A204.1 (cell line): ENCODE data around the gene MMP21.
A peak's percentile ranks its signal among the peaks of the same experiment; 100 is the strongest.

Experiments
- FAIRE-seq: peaks from 2 replicates; lab custom pipeline; 2012; peaks lifted over from hg19 to GRCh38; lab: Jason Lieb, UNC

MMP21 gene

DNA sequence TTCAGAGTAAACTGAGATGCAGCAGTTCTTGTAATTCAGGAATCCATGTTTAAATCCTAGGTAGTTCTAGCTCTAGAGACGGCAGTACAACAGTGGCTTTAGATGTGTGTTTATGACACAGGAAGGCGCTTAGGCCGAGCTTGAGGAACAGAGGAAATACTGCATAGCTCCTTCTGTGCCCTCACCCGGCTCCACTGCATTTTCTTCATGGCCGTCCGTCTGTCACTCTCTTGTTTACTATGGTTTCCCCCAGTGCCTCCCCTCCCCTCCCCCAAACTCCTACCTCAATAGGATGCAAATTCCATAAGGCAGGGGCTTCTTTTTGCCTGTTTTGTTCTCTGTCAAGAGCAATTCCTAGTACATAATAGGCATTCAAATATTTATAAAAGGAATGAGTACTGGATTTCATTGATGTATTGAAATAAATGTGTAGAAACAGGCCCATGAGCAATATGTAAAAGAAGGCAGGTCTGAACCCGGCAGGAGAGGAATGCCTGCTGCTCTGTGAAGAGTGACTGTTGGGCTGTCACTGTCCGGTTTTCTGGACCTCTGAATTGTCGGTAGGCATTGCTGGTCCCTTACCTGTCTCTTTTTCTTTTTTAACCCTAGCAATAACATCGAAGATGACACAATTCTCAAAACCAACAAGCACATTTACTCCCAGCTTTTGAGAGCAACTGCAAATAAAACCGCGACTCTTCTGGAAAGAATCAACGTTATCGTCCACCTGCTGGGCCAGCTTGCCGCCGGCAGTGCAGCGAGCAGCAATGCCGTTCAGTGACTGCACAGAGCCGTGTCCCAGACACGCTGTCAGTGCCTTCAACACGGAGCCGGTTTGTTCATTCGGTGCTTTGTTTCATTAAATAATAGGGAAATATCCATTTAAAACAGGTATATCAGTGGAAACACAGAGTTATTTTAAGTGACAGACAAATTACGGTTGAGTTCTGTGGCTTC lies 12.7 kb downstream of the MMP21 start:
- FAIRE-seq = no peak

DNA sequence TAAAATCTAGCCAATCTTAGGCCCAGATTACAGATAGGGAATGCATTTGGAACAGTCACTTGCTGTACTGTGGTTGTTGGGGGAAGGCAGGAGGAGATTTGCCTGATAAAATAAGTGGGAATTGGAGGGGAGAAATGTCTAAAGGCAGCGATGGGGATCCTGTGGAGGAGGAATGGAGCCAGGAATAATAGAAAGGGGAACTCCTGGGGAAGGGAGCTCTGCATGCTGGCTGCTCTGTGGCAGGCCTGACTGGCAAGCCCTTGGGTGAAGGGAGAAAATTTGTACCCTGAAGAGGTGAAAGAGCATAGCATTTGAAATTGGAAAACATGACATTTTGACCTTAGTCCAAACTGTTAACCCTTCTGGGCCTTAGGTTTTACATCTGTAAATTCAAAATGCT lies 13.7 kb downstream of the MMP21 start:
- no peak for FAIRE-seq

DNA sequence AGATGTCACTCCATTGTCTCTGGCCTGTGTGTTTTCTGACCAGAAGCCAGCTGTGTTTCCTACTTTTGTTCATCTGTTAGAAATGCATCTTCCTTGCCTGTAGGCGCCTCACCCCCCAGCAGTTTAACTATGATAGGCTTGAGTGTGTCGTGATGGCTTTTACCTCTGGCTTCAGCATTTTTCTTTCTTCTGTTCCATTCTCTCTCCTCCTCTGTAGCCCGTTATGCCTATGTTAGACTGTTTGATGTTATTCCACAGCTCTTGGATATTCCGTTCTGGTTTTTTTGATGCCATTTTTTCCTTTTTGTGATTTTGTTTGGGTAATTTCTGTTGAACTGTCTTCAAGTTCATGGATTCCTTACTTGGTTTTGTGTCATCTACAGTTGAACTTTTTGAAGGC lies 17.9 kb downstream of the MMP21 start:
- no peak for FAIRE-seq

DNA sequence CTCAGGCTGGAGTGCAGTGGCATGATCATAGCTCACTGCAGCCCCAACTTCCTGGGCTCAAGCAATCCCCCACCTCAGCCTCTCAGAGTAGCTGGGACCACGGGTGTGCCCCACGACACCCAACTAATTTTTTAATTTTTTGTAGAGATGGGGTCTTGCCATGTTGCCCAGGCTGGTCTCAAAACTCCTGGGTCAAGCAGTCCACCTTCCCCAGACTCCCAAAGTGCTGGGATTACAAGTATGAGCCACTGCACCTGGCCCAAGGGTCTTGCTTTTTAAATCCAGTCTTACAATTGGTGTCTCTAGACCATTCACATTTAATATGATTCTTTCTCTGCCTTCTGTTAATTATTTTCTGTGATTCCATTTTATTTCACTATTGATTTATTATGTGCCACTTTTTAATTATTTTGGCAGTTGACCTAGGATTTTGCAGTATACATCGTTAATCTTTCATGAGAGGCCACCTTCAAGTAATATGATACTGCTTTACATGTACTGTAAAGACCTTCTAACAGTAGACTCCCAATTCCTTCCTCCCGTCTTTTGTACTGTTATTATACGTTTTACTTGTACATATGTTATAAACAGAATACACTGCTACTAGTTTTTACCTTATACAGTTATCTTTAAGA lies 18.7 kb downstream of the MMP21 start:
- no peak for FAIRE-seq

DNA sequence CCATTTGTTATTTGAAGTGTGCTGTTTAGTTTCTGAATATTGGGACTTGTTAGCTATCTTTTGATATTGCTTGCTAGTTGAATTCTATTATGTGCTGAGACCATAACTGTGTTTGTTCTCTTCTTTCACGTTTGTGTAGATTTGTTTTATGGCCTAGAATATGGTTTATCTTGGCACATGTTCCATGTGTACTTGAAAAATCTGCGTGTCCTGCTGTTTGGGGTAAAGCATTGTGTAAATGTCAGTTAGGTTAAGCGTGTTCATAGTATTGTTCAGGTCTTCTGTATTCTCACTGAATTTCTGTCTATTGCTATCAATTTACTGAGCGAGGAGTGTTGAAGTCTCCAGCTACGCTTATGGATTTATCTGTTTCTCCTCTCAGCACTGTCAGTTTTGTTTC lies 19.4 kb downstream of the MMP21 start:
- no peak for FAIRE-seq

DNA sequence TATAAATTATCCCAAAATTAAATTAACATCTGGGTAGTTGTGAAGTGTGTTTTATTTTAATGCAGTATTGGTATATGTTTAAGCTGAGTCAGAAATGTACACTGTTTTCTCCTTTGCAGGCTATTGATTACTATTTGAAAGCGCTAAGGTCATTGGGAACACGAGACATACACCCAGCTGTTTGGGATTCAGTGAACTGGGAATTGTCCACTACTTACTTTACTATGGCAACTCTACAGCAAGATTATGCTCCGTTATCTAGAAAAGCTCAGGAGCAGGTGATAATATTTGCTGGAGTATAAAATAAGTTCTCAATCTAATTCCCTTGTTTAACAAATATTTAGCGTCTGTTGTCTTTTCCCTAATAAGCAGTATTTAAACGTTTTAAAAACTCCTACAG lies 28.2 kb downstream of the MMP21 start:
- FAIRE-seq = no peak

DNA sequence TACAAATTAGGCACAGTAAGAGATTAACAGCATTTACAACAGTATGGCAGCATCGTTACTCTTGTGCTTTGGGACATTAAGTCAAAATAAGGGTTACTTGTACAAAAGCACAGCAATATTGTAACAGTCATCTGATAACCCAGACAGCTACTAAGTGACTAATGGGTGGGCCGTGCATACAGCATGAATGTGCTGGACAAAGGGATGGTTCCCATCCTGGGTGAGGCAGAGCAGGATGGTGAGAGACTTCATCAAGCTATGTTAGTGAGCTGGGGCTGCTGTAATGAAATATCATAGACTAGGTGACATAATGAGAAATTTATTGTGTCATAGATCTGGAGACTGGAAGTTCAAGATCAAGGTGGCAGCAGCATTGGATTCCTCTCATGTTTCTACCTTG lies 30.7 kb downstream of the MMP21 start:
- no peak for FAIRE-seq

DNA sequence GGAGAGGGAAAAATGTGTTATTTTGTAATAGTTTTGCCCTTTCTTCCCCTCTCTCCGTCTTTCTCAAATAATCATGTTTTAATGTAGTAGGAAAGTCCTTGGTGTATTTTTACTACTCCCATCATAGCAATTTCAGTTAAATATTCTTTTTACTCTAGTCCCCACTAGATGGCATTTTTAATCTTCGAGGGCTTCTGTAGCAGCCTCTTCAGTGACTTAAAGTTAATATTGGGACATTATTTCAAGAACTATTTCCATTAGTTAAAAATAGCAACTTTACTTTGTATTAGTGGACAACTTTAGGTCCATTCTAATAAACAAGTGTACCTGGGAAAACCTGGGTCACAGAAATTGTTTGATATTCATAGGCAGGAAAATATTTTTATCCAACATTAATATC lies 33.2 kb downstream of the MMP21 start:
- peak; percentile 97 for FAIRE-seq

DNA sequence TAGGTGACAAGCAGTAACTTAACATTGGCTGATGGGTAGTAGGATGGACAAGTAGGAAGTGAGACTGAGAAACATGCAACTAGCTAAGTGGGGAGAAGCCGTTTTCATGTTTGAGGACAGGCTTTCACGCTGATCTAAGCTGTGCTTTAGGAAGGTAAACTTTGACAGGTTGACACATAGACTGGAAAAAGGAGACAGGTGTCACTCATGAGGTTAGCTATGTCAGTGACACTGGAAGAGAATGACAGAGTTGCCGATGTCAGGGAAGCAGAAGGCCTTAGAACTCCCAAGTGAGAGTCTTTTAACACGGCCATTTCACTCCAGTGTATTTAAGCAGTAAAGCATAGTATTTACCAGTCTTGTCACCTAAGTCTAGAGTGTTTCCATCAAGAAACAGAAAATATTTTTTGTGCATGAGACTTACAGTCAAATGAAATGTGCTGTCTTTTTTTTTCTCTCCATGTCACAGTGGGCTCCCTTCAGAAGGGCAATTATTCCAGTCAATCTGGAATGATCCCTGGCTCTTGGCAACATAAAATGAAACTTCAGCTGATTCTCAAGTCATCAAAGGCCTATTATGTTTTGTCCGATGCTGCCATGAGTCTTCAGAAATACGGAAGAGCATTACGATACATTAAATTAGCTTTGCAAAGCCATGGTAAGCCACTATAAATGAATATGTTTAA lies 35.5 kb downstream of the MMP21 start:
- no peak for FAIRE-seq

DNA sequence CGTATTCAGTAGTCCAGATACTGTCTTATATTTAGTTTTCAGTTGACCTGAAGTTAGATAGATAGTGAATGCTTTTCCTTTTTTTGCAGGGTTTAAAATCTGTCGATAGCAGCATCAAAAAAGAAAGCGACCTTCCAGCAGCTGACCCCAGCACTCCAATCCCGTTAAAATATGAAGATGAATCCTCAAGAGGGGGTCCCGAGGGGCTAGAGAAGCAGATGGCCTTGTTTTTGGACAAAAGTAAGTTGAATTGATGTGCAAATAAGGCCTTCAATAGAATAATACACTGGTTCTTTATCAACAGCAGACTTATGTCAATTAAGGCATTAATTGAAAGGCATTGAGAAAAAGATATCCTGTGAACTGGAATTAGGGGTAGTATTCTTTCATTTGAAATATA lies 37.4 kb downstream of the MMP21 start:
- FAIRE-seq = no peak

DNA sequence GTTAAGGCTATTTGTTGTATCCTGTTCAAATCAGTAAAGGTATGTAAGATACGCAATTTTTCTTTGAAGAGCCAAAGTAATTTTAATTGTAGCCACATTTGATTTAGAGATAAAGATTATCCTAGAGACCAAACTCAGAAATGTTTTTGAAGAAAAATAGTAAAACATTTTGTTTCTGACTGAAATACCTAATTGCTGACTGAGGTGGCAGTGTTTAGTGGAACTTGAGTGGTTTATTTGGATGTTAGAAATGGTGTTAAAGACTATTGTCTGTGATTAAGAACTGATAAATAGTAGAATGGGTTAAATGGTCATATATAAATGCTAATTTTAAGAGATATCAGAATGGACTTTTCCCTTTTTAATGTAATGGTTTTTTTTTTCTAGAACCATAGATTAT lies 40.8 kb downstream of the MMP21 start:
- peak; percentile 63 for FAIRE-seq

DNA sequence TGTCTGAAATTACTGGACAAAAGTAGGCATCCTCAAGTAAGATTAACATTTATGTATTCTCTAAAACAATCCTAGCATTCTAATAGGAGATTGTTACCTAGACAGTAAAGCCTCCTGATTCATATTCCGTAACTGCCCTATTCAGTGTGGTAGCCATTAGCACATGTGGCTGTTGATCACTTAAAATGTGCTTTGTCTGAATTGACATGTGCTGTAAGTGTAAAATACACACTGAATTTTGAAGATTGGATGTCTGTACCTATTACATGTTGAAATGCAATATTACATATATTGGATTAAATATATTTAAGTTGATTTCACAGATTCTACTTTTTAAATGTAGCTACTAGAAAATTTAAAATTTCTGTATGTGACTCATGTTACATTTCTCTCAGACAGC lies 41.5 kb downstream of the MMP21 start:
- FAIRE-seq = no peak

DNA sequence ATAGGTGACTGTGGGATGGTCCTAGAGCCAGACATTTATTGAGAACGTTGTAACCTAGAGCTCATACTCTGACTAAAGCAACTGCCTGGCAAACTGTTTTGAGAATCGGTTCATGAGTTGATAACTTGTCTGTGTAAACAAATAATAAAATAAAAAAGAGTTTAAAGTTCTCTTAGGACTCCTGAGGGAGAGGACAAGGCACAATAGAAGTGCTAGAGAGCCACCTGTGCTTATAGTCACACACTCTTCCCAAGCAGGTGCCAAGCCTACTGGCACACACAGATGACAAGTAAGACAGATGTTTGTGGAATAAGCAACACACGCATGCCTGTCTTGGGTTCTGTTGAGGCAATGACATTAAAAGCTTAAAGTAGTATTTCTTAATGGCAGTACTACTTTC lies 48.2 kb downstream of the MMP21 start:
- no peak for FAIRE-seq

DNA sequence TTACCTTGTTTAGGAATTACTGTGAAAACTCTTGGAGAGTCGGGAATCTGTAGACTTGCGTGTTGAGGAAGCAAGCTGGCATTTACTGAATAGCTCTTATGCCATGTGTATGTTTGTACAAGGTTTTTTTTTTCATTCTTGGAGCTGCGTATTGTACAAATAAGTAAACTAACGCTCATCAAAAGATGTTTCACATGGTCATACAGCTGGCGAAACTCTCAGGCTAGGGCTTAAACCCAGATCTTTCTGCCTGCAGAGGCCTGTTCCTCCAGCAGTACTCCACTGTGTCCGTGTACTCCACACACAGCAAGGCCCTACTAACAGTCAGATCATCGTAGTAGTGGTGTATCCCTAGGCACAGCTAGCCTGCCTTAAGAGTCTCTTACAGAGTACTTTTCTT lies 48.7 kb downstream of the MMP21 start:
- FAIRE-seq = no peak

DNA sequence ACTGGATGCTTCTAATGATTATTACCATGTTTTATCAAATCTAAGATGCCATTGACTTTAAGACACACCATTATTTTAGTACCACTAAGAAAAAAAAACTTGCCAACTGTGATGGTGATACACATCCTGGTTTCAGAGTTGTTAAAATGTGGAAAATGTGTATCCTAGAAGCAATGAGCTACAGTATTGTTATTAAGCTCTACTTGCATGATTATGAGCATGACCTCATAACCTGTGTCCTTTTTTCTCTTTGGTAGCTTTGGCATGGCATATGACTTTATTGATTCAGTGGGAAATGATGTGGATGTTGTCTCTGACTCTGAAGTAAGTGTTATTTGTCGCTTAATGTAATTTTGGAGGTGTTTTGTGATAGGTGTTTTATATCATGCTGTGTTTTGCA lies 52.8 kb downstream of the MMP21 start:
- FAIRE-seq = no peak

DNA sequence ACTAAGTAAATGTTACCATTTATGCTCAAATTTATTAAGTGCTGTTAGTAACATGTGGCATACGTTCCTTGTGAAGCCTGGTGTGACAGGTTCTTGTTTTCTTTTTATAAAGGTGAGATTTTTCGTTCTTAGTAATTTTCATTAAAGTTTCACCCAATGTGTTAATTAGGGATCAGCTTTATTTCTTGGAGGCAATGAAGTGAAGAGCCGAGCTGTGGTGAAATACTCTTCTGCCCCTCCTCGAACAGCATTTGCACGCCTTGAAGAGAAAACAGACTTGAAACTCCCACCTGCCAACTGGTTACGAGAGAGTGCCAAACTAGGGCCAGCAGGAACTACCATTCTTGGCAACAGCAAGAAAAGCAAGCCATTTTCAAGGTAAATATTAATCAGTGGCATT lies 54.6 kb downstream of the MMP21 start:
- FAIRE-seq = no peak

DNA sequence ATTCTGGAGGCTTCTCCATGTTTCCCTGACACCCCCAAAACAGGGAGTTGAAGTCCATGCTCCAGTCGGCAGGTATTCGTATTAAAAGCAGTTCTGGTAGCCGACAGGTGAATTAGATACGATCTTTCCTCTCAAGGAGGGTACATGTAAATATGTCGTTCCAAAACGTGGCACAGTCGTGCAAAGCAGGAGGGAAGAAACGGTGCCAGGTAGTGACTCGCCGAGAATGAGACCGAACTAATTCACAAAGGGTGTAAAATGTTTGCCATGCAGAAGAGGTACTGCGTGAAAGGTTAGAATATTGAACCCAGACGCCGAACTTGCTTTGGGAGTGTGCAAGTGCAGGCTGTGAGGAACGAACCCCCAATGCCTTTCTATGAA lies 55.6 kb downstream of the MMP21 start:
- FAIRE-seq = no peak

DNA sequence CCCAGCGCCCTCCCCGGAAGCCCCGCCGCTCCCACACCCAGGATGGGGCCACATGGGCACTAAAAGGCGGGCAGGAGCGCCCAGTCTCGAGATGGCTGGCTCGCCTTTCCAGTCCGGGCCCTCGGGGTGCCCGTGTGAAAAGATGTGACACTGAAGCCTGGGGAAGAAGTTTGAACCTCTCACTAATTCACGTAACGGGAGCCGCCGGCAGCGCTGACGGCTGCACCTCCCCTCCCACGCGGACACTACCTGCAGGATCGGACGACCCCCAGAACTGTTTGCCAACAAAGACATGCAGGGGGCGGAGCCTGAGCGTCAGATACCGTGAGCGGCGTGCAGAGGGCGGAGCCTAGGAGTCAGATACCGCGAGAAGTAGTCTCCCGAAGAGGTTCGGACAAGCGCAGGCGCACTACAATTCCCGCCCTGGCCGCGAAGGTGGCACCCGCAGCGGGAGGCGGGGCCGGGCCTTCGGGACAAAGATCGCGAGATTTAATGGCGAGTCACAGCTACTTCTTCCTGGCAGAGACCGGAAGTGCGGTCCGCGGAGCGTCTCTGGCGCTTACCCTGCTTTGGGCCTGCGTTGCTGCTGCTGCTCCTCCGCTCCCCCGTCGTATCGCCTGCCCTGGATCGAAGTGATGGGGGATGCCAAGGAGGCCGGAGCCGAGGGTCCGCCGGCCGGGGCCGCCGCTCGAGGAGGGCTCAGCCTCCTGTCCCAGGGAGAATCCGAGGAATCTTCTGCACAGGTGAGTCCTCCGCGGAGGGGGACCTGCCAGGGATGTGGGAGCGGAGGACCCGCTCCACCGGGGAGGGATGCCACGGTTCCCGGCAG lies 56.2 kb downstream of the MMP21 start, which contains the start of gene EDRF1:
Gene EDRF1, plus strand, starts transcription at position 537 of the 829 bp plus-strand sequence. Its CDS starts 99 bp downstream, at position 636.
- peak; percentile 99 for FAIRE-seq
